Liver (tissue), 3 donors: ENCODE data around the gene MRC1.

ENCODE experiments used
- FOXA1 ChIP-seq: IDR thresholded peaks from 2 replicates; pipeline ENCODE4 v1.6.1; 2016; ENCODE audit warnings: antibody characterized with exemption
- JUND ChIP-seq, 2 donors: IDR thresholded peaks; 2 replicates each; pipeline ENCODE4 v1.6.1; 2016; ENCODE audit warnings: antibody characterized with exemption in 2 of 2
- MAX ChIP-seq: IDR thresholded peaks from 2 replicates; pipeline ENCODE4 v1.6.1; 2016; ENCODE audit warnings: antibody characterized with exemption
- TAF1 ChIP-seq: conservative IDR thresholded peaks from 2 replicates; pipeline ENCODE4 v1.6.1; 2016; ENCODE audit warnings: antibody characterized with exemption, mild to moderate bottlenecking
- YY1 ChIP-seq: IDR thresholded peaks from 2 replicates; pipeline ENCODE4 v1.6.1; 2016; ENCODE audit warnings: antibody characterized with exemption, mild to moderate bottlenecking
- ZBTB33 ChIP-seq: IDR thresholded peaks from 2 replicates; pipeline ENCODE4 v1.6.1; 2016; ENCODE audit warnings: antibody characterized with exemption
- TF ChIP-seq, protein P1 (sequence below): fragments of 150-350 bp; IDR thresholded peaks from 2 replicates; pipeline ENCODE4 v1.5.1; 2017; ENCODE audit warnings: improper control_type of control experiment, low read depth, low read length; ENCODE audit not compliant: missing input control
- donor health status: healthy.
- donor health status: healthy.

DNA sequence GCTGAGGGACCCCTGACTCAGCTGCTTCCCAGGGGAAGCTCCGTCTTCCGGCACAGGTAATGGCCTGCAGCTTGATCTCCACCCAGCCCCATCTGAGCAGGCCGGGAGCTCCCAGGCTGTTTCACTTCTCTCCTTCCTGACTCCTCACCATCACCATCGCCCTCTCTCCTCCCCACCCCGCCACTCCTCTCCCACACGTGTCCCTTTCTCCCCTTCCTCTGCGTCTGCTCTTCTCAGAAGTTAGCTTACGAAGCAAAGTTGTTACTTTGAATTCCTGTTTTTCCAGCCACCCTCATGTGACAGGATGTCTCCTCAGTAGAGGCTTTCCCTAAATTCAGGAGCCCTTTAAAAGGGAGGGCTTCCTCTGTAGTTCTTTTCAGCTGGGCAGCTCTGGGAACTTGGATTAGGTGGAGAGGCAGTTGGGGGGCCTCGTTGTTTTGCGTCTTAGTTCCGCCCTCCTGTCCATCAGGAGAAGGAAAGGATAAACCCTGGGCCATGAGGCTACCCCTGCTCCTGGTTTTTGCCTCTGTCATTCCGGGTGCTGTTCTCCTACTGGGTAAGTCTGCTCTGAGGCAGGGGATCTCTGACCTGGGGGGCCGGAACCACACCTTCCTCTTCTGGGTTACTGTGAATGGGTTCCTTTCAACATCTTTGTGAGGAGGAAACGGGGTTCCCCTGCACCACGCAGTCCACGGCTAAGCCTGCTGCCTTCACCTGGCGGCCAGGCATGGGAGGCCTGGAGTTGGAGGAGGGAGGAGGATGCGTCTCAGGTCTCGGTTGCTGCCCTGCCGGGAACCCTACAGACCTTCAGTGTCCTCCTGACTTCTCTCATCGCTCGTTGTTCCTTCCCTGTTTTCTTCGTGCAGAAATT, at the start of gene MRC1:
- TF ChIP-seq, protein P1, sequence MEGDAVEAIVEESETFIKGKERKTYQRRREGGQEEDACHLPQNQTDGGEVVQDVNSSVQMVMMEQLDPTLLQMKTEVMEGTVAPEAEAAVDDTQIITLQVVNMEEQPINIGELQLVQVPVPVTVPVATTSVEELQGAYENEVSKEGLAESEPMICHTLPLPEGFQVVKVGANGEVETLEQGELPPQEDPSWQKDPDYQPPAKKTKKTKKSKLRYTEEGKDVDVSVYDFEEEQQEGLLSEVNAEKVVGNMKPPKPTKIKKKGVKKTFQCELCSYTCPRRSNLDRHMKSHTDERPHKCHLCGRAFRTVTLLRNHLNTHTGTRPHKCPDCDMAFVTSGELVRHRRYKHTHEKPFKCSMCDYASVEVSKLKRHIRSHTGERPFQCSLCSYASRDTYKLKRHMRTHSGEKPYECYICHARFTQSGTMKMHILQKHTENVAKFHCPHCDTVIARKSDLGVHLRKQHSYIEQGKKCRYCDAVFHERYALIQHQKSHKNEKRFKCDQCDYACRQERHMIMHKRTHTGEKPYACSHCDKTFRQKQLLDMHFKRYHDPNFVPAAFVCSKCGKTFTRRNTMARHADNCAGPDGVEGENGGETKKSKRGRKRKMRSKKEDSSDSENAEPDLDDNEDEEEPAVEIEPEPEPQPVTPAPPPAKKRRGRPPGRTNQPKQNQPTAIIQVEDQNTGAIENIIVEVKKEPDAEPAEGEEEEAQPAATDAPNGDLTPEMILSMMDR, result no peak
- no peak for TF ChIP-seq JUND (IDR thresholded peaks at IDR 0.05)
- no peak for TF ChIP-seq YY1
- TF ChIP-seq FOXA1, result no peak
- no peak for TF ChIP-seq ZBTB33
- no peak for TF ChIP-seq TAF1
- TF ChIP-seq MAX, result no peak
